H1 (cell line): ENCODE measurements around the gene ZNF646.

Experiments used
- BRCA1 ChIP-seq: IDR thresholded peaks from 2 replicates; pipeline ENCODE4 v1.6.1; 2012; ENCODE audit warnings: low read depth, low read length, improper control_type of control experiment
- EZH2 ChIP-seq: fragments of 200-600 bp; sonication (generic); IDR thresholded peaks from 2 replicates; pipeline ENCODE4 v1.7.1; 2012; ENCODE audit warnings: low read depth, mild to moderate bottlenecking, moderate library complexity, low read length, inconsistent platforms; ENCODE audit not compliant: severe bottlenecking
- POLR2A ChIP-seq, 2 experiments: IDR thresholded peaks; 1 replicate in 1 of 2; 2 replicates in 1 of 2; pipeline ENCODE4 v1.6.1; 2011; ENCODE audit warnings: low read depth in 2 of 2, low read length in 2 of 2, mild to moderate bottlenecking in 2 of 2; ENCODE audit errors: control extremely low read depth in 1 of 2
- POLR2AphosphoS5 ChIP-seq: IDR thresholded peaks from 2 replicates; pipeline ENCODE4 v1.6.1; 2011; ENCODE audit warnings: low read depth, low read length
- POU5F1 ChIP-seq: IDR thresholded peaks from 2 replicates; pipeline ENCODE4 v1.6.1; 2011; ENCODE audit warnings: low read depth, mild to moderate bottlenecking, low read length, moderate library complexity
- RFX5 ChIP-seq: IDR thresholded peaks from 2 replicates; pipeline ENCODE4 v1.6.1; 2011; ENCODE audit warnings: low read depth, low read length, improper control_type of control experiment, borderline replicate concordance
- SUZ12 ChIP-seq: fragments of 200-600 bp; sonication (generic); IDR thresholded peaks from 2 replicates; pipeline ENCODE4 v1.6.1; 2012; ENCODE audit warnings: mild to moderate bottlenecking, inconsistent platforms, low read length, moderate library complexity, mixed read lengths
- TF ChIP-seq, protein P1 (sequence below), 3 experiments: IDR thresholded peaks; 1 replicate in 2 of 3; 2 replicates in 1 of 3; pipeline versions ENCODE4 v1.5.1 to v1.6.1; 2011; ENCODE audit warnings: low read length in 3 of 3, mild to moderate bottlenecking in 3 of 3, inconsistent platforms in 2 of 3, low read depth in 1 of 3, moderate library complexity in 1 of 3; ENCODE audit not compliant: insufficient read depth in 1 of 3; ENCODE audit errors: control extremely low read depth in 1 of 3

GRCh38 chr16:31105677-31106213 lies 31.5 kb downstream of the ZNF646 start:
- no peak for TF ChIP-seq SUZ12
- no peak for TF ChIP-seq POU5F1
- TF ChIP-seq, protein P1, sequence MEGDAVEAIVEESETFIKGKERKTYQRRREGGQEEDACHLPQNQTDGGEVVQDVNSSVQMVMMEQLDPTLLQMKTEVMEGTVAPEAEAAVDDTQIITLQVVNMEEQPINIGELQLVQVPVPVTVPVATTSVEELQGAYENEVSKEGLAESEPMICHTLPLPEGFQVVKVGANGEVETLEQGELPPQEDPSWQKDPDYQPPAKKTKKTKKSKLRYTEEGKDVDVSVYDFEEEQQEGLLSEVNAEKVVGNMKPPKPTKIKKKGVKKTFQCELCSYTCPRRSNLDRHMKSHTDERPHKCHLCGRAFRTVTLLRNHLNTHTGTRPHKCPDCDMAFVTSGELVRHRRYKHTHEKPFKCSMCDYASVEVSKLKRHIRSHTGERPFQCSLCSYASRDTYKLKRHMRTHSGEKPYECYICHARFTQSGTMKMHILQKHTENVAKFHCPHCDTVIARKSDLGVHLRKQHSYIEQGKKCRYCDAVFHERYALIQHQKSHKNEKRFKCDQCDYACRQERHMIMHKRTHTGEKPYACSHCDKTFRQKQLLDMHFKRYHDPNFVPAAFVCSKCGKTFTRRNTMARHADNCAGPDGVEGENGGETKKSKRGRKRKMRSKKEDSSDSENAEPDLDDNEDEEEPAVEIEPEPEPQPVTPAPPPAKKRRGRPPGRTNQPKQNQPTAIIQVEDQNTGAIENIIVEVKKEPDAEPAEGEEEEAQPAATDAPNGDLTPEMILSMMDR (IDR thresholded peaks at IDR 0.05; ENCODE audit: control extremely low read depth in 1 of 3, insufficient read depth in 1 of 3, low read depth in 1 of 3, low read length in 3 of 3): peak; percentile 66 to 87 (median 73)
- TF ChIP-seq BRCA1: no peak
- TF ChIP-seq POLR2AphosphoS5: no peak
- TF ChIP-seq RFX5: no peak
- no peak for TF ChIP-seq EZH2
- TF ChIP-seq POLR2A (IDR thresholded peaks at IDR 0.05; ENCODE audit: control extremely low read depth in 1 of 2, low read depth in 2 of 2, low read length in 2 of 2): no peak
